GM23248 (cell line): ENCODE data around the gene AFF3.

Experiments
- EZH2 ChIP-seq: fragments of 200-600 bp; sonication (generic); IDR thresholded peaks from 2 replicates; pipeline ENCODE4 v1.6.1; 2018; ENCODE audit warnings: antibody characterized with exemption, mild to moderate bottlenecking; ENCODE audit not compliant: insufficient read depth, poor library complexity, severe bottlenecking
- EZH2phosphoT487 ChIP-seq: fragments of 200-600 bp; sonication (generic); IDR thresholded peaks from 2 replicates; pipeline ENCODE4 v1.6.1; 2018; ENCODE audit warnings: antibody characterized with exemption, moderate library complexity, mild to moderate bottlenecking, low read depth; ENCODE audit not compliant: insufficient read depth

GRCh38 chr2:100039291-100039980, 103.0 kb downstream of the AFF3 start:
- TF ChIP-seq EZH2 (no peak), EZH2phosphoT487 (no peak)
